ENCODE data around the gene SIK3. TPM values are rescaled to one million over a fixed set of nuclear protein-coding genes. Genes with fewer than 3 reads are reported as not detected.

SIK3 gene
- total RNA-seq (ENCODE audit: low replicate concordance): 11.3 and 12.4 TPM in 2 replicates

DNA sequence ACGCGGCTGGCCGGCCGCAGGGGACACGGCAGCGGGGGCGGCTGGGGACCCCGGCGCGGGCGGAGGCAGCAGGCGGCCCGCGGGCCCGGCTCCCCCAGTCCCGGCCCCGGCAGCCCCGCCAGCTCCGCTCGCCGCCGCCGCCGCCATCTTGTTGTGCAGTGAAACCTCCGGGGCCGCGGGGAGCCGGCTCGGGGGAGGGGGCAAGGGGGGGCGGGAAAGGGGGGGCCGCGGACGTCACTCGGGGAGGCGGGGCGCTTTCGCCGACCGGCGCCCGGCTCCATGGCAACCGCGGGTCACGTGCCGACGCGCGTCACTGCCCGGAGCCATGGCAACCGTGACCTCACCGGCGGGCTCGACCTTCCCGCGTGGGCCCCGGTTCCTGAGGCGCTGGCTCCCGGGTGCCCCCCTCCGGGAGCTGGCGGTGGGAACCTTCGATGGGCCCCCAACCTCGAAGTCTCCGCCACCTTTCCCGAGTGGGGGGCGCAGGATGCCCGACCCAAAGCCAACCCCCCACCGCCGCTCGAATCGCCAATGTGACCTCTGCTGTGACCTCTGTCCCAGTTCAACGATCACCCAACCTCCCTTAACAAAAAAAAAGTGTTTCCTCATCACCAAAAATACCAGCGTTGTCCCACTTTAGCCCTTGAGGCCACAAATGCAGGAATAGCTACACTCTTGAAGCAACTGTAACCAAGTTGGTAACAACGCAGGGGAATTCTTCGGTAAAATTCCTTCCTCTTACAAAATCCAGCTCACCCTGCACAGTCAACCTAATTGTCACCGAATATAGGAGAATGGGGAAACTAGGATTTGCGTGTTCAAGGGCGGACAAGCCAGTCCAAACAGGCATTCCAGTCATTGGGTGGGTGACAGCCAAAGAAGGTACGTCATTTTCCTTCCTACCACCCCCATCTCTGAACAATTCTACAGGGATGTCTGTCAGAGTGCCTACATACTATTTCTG, at the start of gene SIK3:
SIK3 (minus strand) TSS at position 160 of the 964 bp plus-strand sequence; CDS start at position 147, 13 bp downstream.

DNA sequence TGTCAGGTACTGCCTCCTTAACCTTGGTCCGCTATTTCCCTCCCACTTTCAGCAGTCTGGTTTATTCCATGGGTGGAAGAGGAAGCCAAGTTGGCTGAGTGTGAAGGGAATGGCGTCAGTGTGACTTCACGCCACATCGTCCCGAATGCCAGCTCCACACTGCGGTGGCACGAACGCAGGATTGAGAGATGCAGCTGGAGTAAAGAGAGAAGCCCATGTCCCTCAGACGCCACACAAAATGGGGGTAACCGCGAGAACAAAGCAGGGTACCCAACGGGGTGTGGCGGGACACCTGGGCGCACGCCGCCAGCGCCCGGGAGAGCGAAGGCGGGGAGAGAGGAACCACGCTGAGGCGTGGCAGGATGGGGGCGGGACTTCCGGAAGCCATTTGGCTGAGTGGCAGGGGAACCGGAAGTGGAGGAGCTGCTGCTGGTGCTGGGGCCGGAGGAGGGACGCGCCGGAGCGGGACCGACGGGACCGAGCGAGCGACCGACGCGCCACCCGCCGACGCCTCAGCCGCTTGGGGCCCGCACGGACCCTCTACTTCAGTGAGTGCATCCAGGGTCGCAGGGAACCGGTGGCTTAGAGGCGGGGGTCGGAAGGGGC, 45.7 kb upstream of the SIK3 start, which contains the start of gene PAFAH1B2:
PAFAH1B2 (plus strand) TSS at position 417 of the 606 bp plus-strand sequence. CDS start 8,161 bp downstream, outside the sequence.

DNA sequence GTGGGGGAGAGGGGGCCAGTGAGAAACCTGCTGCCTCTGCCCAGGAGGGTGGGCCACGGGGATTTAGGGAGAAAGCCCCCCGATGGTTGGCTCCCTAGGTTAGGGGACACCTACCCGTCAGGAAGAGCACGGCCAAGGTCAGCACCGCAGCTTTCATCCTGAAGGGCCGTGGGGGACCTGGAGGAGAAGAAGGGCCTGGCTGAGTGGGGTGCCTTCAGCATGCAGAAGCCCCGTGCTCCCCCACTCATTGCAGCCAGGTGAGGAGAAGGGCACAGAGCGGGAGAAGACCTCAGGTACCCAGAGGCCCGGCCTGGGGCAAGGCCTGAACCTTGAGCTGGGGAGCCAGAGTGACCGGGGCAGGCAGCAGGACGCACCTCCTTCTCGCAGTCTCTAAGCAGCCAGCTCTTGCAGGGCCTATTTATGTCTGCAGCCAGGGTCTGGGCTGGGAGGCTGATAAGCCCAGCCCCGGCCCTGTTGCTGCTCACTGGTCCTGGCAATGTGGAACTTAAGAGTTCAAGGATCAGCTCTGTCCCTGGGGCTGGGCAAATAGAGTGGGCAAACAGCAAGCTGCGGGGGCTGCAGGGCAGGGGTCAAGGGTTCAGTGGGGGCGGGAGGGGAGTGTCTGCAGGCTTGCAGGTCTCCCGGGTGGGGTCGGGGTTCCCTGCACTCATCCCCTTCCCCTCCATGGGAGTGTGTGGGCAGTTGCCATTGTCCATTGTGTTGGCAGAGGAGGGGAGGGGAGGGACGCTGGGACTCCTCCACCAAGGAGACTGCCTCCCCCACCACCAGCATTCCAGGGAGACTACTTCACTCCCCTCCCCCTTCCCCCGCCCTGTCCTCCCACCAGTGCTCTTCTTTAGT, 260.8 kb downstream of the SIK3 start, which contains the start of gene APOA1:
APOA1 (minus strand) TSS at position 392 of the 861 bp plus-strand sequence; CDS start at position 157, 235 bp downstream.

DNA sequence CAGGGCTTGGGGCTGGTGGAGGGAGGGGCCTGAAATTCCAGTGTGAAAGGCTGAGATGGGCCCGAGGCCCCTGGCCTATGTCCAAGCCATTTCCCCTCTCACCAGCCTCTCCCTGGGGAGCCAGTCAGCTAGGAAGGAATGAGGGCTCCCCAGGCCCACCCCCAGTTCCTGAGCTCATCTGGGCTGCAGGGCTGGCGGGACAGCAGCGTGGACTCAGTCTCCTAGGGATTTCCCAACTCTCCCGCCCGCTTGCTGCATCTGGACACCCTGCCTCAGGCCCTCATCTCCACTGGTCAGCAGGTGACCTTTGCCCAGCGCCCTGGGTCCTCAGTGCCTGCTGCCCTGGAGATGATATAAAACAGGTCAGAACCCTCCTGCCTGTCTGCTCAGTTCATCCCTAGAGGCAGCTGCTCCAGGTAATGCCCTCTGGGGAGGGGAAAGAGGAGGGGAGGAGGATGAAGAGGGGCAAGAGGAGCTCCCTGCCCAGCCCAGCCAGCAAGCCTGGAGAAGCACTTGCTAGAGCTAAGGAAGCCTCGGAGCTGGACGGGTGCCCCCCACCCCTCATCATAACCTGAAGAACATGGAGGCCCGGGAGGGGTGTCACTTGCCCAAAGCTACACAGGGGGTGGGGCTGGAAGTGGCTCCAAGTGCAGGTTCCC, 268.6 kb downstream of the SIK3 start, which contains the start of gene APOC3:
APOC3 (plus strand) TSS at position 383 of the 659 bp plus-strand sequence. CDS start 676 bp downstream, outside the sequence.

DNA sequence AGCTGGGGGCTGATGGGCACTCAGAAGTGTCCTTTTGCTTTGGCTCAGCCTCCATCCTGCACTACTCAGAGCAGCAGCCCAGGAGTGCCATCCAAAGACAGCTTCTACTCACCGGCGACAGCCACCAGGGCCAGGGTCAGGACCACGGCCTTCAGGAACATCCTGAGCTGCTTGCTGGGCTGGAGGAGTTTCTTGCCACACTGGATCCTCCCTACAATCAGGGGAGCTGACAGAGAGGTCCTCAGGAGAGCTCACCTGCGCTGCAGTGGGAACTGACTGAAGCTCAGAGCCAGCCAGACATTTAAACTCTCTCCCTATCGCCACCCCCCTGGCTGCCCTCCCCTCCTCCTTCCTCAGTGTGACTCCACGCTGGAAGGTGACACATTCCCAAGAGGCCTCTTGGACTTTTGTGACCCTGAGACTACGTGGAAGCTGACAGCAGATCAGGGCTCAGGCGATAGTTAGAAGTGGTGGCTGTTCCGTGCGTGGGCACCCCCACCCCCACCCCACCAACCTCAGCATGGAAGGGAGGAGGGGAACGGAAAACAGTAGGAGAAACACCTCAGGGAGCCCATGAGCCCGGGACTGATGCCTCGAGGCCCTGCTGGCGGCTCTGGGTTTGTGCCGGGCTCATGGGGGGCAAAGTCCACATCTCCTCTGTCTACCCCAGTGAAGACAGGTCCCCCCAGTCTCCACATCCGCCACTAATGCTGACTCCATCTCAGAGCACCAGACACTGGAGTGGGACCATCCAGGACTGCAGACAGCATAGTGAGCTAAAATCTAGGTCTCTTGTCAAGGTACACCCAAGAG, 275.0 kb downstream of the SIK3 start, which contains the start of gene APOA4:
APOA4 (minus strand) TSS at position 274 of the 813 bp plus-strand sequence; CDS start at position 161, 113 bp downstream.

Other genes starting within 250 kb of the SIK3 start
- gene PAFAH1B2, start 45.9 kb upstream of the SIK3 start, total RNA-seq (ENCODE audit: low replicate concordance): 66.2 and 147 TPM in 2 replicates
- 22.7 and 25.3 TPM in 2 replicates for gene SIDT2, start 80.3 kb upstream of the SIK3 start, total RNA-seq (ENCODE audit: low replicate concordance)
- gene TAGLN, start 100.9 kb upstream of the SIK3 start, total RNA-seq (ENCODE audit: low replicate concordance): 103 and 2,351 TPM in 2 replicates
- gene PCSK7, start 133.6 kb upstream of the SIK3 start, total RNA-seq (ENCODE audit: low replicate concordance): 52.0 and 57.0 TPM in 2 replicates
- gene RNF214, start 134.2 kb upstream of the SIK3 start, total RNA-seq (ENCODE audit: low replicate concordance): 5.5 and 7.3 TPM in 2 replicates
- 1.6 and 2.6 TPM in 2 replicates for gene BACE1-AS, start 192.9 kb upstream of the SIK3 start, total RNA-seq (ENCODE audit: low replicate concordance)
- gene BACE1, start 217.8 kb upstream of the SIK3 start, total RNA-seq (ENCODE audit: low replicate concordance): 19.6 and 19.7 TPM in 2 replicates
- 16.8 and 22.5 TPM in 2 replicates for gene CEP164, start 229.4 kb upstream of the SIK3 start, total RNA-seq (ENCODE audit: low replicate concordance)

Data from smooth muscle cell of the coronary artery (primary cell).